IPS DF 6.9 (cell line): Measurements from ENCODE around the gene MDFI.
"Not testable (repeated sequence)": the region's sequence is repeated elsewhere in the genome, so short reads cannot be mapped to it uniquely, and the experiment has no call there.

Experiments used
- DNase-seq: peaks from one replicate; pipeline ENCODE4 v3.0.0-alpha.2; 2013; ENCODE audit warnings: low read depth, low spot score
- H3K27ac ChIP-seq: one replicate; pipeline ENCODE4 v1.5.1; 2013; ENCODE audit warnings: low read length, control low read depth
- H3K27me3 ChIP-seq: 2 replicates; pipeline ENCODE4 v1.6.1; 2013; ENCODE audit warnings: mild to moderate bottlenecking, low read length; ENCODE audit not compliant: control insufficient read depth, insufficient read depth
- H3K36me3 ChIP-seq: 2 replicates; pipeline ENCODE4 v1.6.1; 2013; ENCODE audit warnings: low read length; ENCODE audit not compliant: control insufficient read depth, insufficient read depth
- H3K4me1 ChIP-seq: 2 replicates; pipeline ENCODE4 v1.6.1; 2013; ENCODE audit warnings: low read length; ENCODE audit not compliant: control insufficient read depth, insufficient read depth
- H3K4me3 ChIP-seq: 2 replicates; pipeline ENCODE4 v1.5.1; 2013; ENCODE audit warnings: mild to moderate bottlenecking, low read length
- H3K9me3 ChIP-seq: 2 replicates; pipeline ENCODE4 v1.6.1; 2013; ENCODE audit warnings: low read length, inconsistent platforms; ENCODE audit not compliant: control insufficient read depth, insufficient read depth
- WGBS: extraction: QIAGEN DNeasy Blood & Tissue Kit; methylation state at CpG from one replicate; pipeline ENCODE4 v1.1.7; 2013; ENCODE audit warnings: mixed read lengths, missing lambda C conversion rate; ENCODE audit not compliant: insufficient read length, insufficient coverage; 5-methylcytosine and 5-hydroxymethylcytosine counted together

The MDFI gene

GRCh38 chr6:41602864-41603608 is 35.2 kb upstream of the MDFI start:
- no CpG with 5 or more reads among the region's 20 CpGs for WGBS

DNA sequence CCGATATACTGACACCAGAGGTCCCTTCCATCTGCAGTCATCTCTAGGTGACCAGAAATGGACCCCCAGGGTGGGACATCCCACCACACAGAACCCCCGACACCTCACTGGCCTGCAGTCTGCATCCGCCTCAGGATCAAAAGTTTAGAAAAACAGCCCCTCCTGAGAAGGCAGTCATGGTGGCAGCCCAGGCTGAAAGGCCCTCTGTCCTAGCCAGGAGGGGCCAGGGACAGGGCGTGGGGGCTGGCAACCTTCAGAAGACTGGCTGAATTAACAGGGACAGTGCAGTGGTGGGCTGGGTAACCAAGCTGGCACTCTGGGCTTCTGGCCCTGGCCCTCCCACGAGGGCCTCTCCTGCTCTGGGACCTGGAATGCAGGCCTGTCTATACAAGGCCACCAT is 34.3 kb upstream of the MDFI start:
- WGBS: no CpG with 5 or more reads among the region's 5 CpGs
- no peak overlapping the region for H3K27ac ChIP-seq
- no peaks in the 10 kb centered on the region for H3K36me3 ChIP-seq
- H3K9me3 ChIP-seq: no peaks in the 10 kb centered on the region
- no peaks in the 10 kb centered on the region for H3K27me3 ChIP-seq
- H3K4me3 ChIP-seq: no peak overlapping the region
- H3K4me1 ChIP-seq: peaks cover 3% of the 10 kb centered on the region; the same call in 1 of the 2 replicates
- DNase-seq: no peak

More at GRCh38 chr6:41602864-41603608, 35.2 kb upstream of the MDFI start:
- H3K27me3 ChIP-seq: no peaks in the 10 kb centered on the region
- no peak overlapping the region; the same call in 1 of the 2 replicates for H3K4me3 ChIP-seq
- H3K36me3 ChIP-seq: no peaks in the 10 kb centered on the region
- peak; percentile 79 for DNase-seq
- no peaks in the 10 kb centered on the region for H3K9me3 ChIP-seq
- no peak overlapping the region for H3K27ac ChIP-seq
- H3K4me1 ChIP-seq: peaks cover 3% of the 10 kb centered on the region; the same call in 1 of the 2 replicates

GRCh38 chr6:41605649-41606048 is 32.6 kb upstream of the MDFI start:
- H3K4me3 ChIP-seq: no peak overlapping the region
- no peaks in the 10 kb centered on the region for H3K36me3 ChIP-seq
- WGBS: no CpG with 5 or more reads among the region's 3 CpGs
- H3K9me3 ChIP-seq: no peaks in the 10 kb centered on the region
- H3K27me3 ChIP-seq: no peaks in the 10 kb centered on the region
- 0 out of 2 replicates have a peak, but pooled peaks cover 1% of the 10 kb centered on the region for H3K4me1 ChIP-seq
- no peak overlapping the region for H3K27ac ChIP-seq
- DNase-seq: no peak

DNA sequence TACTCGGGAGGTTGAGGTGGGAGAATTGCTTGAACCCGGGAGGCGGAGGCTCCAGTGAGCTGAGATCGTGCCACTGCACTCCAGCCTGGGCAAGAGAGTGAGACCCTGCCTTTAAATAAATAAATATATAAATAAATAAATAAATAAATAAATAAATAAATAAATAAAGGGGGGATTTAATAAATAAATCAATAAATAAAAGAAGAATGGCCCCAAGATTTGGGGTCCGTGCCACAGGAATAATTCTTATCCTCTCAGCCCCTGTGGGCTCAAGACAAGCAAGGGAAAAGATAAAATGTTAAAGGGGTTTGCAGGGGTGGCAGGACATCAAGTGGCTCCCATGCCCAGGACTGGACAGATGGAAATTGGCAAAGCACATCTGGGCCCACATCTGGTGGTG is 31.2 kb upstream of the MDFI start:
- DNase-seq: no peak
- H3K27ac ChIP-seq: no peak overlapping the region

GRCh38 chr6:41607736-41608135 is 30.5 kb upstream of the MDFI start:
- no CpG with 5 or more reads among the region's 9 CpGs for WGBS
- no peaks in the 10 kb centered on the region for H3K27me3 ChIP-seq
- no peak for DNase-seq
- H3K4me3 ChIP-seq: no peak overlapping the region
- H3K4me1 ChIP-seq: no peaks in the 10 kb centered on the region
- no peak overlapping the region for H3K27ac ChIP-seq
- H3K9me3 ChIP-seq: no peaks in the 10 kb centered on the region
- H3K36me3 ChIP-seq: no peaks in the 10 kb centered on the region

More for the DNA sequence above, 31.2 kb upstream of the MDFI start:
- no CpG with 5 or more reads among the region's 5 CpGs for whole genome bisulfite sequencing
- H3K27me3 ChIP-seq: no peaks in the 10 kb centered on the region
- no peak overlapping the region for H3K4me3 ChIP-seq
- H3K9me3 ChIP-seq: no peaks in the 10 kb centered on the region
- no peaks in the 10 kb centered on the region for H3K36me3 ChIP-seq
- H3K4me1 ChIP-seq: no peaks in the 10 kb centered on the region

- H3K4me3 ChIP-seq: no peak overlapping the region
- WGBS: no CpG with 5 or more reads among the region's 11 CpGs
- no peaks in the 10 kb centered on the region for H3K9me3 ChIP-seq
- no peak overlapping the region for H3K27ac ChIP-seq
- H3K4me1 ChIP-seq: no peaks in the 10 kb centered on the region
- DNase-seq: no peak
- H3K27me3 ChIP-seq: no peaks in the 10 kb centered on the region
- no peaks in the 10 kb centered on the region for H3K36me3 ChIP-seq
These were observed 29.7 kb upstream of the MDFI start for GRCh38 chr6:41608443-41609151.

DNA sequence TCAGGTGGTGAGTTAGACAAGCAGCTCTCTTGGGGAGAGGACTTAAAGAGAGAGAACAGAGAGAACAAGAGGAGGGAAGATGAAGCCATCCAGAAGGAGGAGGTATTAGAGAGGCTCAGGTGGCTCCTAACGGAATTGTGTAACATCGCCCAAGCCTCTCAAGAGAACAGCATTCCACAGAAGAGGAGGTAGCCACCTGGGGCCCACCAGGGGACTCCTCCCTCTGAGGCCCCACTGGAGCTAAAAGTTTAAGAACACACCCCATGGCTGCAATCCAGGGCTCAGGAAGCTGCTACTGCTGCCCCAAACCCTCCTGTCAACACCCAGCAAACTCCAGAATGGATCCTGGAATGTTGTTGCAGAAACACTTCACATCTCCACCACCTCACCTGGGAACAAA is 23.6 kb upstream of the MDFI start:
- no CpG with 5 or more reads among the region's 2 CpGs for WGBS

DNA sequence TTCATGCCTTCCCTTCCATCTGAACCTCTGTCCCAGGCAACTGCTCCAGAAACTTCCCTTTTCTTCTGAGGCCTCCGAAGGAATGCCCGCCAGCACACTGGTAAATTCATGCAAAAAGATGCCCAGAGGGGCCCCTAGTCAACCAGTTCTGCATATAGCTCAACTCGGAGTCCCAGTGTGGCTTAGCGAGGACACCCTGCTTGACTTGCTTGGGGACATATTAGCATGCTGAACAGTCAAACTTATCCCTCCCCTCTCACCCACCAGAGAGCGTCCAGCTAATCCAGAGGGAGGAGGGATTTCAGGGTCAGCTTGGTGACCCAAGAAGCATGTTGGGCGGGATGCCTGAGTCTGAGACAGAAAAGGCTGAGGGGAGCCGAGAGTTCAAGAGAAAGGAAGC is 23.0 kb upstream of the MDFI start:
- Histone ChIP-seq H3K27ac (no peak overlapping the region), H3K36me3 (no peaks in the 10 kb centered on the region), H3K9me3 (no peaks in the 10 kb centered on the region), H3K27me3 (no peaks in the 10 kb centered on the region), H3K4me1 (no peaks in the 10 kb centered on the region), H3K4me3 (no peak overlapping the region)
- no peak for DNase-seq
- WGBS: no CpG with 5 or more reads among the region's 7 CpGs

More for the DNA sequence above, 23.6 kb upstream of the MDFI start:
- Histone ChIP-seq H3K4me1 (no peaks in the 10 kb centered on the region), H3K4me3 (no peak overlapping the region), H3K27ac (no peak overlapping the region), H3K27me3 (no peaks in the 10 kb centered on the region), H3K36me3 (no peaks in the 10 kb centered on the region), H3K9me3 (no peaks in the 10 kb centered on the region)
- no peak for DNase-seq

DNA sequence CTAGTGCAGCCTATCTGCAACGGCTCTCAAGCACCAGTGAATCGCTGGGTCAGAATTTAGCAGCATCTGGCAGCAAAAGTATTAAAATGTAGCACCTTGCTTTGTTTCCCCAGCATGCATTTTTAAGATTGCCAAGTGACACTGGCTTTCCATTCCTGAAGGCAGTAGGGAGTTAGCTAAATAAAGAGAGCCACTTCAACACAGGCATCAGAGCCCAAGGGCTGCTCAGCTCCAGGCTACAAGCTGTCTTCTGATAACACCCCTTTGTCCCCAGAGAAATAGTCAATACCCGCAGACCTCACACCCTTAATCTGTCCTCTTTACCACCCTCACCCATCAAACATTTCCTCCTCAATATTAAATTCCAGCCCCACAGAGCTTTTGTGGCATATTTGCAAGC is 19.7 kb upstream of the MDFI start:
- no peak for DNase-seq
- no peaks in the 10 kb centered on the region for H3K4me1 ChIP-seq
- H3K9me3 ChIP-seq: no peaks in the 10 kb centered on the region
- H3K4me3 ChIP-seq: no peak overlapping the region
- no peak overlapping the region for H3K27ac ChIP-seq
- no peaks in the 10 kb centered on the region for H3K27me3 ChIP-seq
- H3K36me3 ChIP-seq: no peaks in the 10 kb centered on the region
- 100% methylated on average over 1 of the region's 3 CpGs for WGBS

- H3K36me3 ChIP-seq, H3K27me3 ChIP-seq, H3K9me3 ChIP-seq, H3K4me1 ChIP-seq, H3K27ac ChIP-seq, DNase-seq, H3K4me3 ChIP-seq: not testable (repeated sequence)
- no CpG with 5 or more reads among the region's 4 CpGs for whole genome bisulfite sequencing
These were observed 19.1 kb upstream of the MDFI start for GRCh38 chr6:41619193-41619592.
